GM12878 (cell line): ENCODE measurements around the gene SGCD. TPM values are rescaled to one million over a fixed set of nuclear protein-coding genes. Genes with fewer than 3 reads are reported as not detected.

Source experiments
- ATAC-seq: fragments of 200-7000 bp; cut with Tn5 transposase; 3 replicates; pipeline ENCODE4 v1.9.1; 2020; ENCODE audit warnings: mild to moderate bottlenecking, moderate library complexity
- BruUV-seq: library from RNA; stranded (reverse); fragments of 400-500 nt; replicated peaks from 2 replicates; lab custom pipeline; 2021; lab: Mats Ljungman, UMichigan
- CTCF ChIA-PET: fragments of 300-600 bp; sonication (Branson Sonifier 250); formaldehyde crosslinking; extraction: SDS; loops from one replicate; lab custom pipeline; 2021; ENCODE audit warnings: inconsistent platforms; lab: Yijun Ruan, JAX
- POLR2A ChIA-PET: fragments of 350-600 bp; formaldehyde crosslinking; extraction: SDS; loops from one replicate; lab custom pipeline; 2021; ENCODE audit warnings: inconsistent platforms; lab: Charles Lee
- RAD21 ChIA-PET: fragments of 300-600 bp; sonication (Branson Sonifier 250); formaldehyde crosslinking; loops from one replicate; lab custom pipeline; 2023; ENCODE audit warnings: antibody characterized with exemption; ENCODE audit not compliant: unreplicated experiment; lab: Charles Lee
- SMC1A ChIA-PET: fragments of 300-600 bp; sonication (Branson Sonifier 250); formaldehyde crosslinking; loops from one replicate; lab custom pipeline; 2023; ENCODE audit not compliant: unreplicated experiment, uncharacterized antibody; lab: Charles Lee
- DNase-seq: peaks from one replicate; pipeline ENCODE4 v3.0.0-alpha.2; 2011; ENCODE audit warnings: low read depth, low spot score
- FAIRE-seq: peaks from 3 replicates; lab custom pipeline; 2011; peaks lifted over from hg19 to GRCh38; lab: Jason Lieb, UNC
- H2AFZ ChIP-seq: 2 replicates; pipeline ENCODE4 v1.6.0; 2011; ENCODE audit warnings: low read depth, low read length, control low read depth; ENCODE audit not compliant: control insufficient read depth
- H3K27ac ChIP-seq: 2 replicates; pipeline ENCODE4 v1.5.1; 2011; ENCODE audit warnings: control low read depth; ENCODE audit not compliant: control insufficient read depth, insufficient read depth
- H3K27me3 ChIP-seq, 2 experiments: replicated peaks in 1 of 2; 2 replicates each; pipeline versions ENCODE4 v1.6.0 to v1.6.1; 2011; ENCODE audit warnings: low read length in 1 of 2; ENCODE audit not compliant: control insufficient read depth in 2 of 2, insufficient read depth in 2 of 2
- H3K36me3 ChIP-seq, 2 experiments: 2 replicates each; pipeline ENCODE4 v1.5.1; 2011; ENCODE audit warnings: low read length in 1 of 2; ENCODE audit not compliant: control insufficient read depth in 2 of 2, insufficient read depth in 2 of 2
- H3K4me1 ChIP-seq: 2 replicates; pipeline ENCODE4 v1.6.1; 2011; ENCODE audit warnings: mild to moderate bottlenecking, low read length, moderate library complexity, mixed read lengths; ENCODE audit not compliant: control insufficient read depth, insufficient read depth
- H3K4me2 ChIP-seq: 2 replicates; pipeline ENCODE4 v1.6.0; 2011; ENCODE audit warnings: control low read depth; ENCODE audit not compliant: control insufficient read depth, insufficient read depth
- H3K4me3 ChIP-seq: fragments of 200-600 bp; sonication (generic); 2 replicates; pipeline ENCODE4 v1.5.1; 2016
- H3K79me2 ChIP-seq: 2 replicates; pipeline ENCODE4 v1.6.0; 2011; ENCODE audit warnings: low read length; ENCODE audit not compliant: control insufficient read depth, insufficient read depth
- H3K9ac ChIP-seq: 2 replicates; pipeline ENCODE4 v1.8.0; 2011; ENCODE audit warnings: low read length, control low read depth, mixed read lengths; ENCODE audit not compliant: control insufficient read depth, insufficient read depth
- H3K9me3 ChIP-seq: replicated peaks from 3 replicates; pipeline ENCODE4 v1.5.1; 2011; ENCODE audit warnings: mild to moderate bottlenecking, low read length; ENCODE audit not compliant: control insufficient read depth, insufficient read depth
- H4K20me1 ChIP-seq: 2 replicates; pipeline ENCODE4 v1.6.0; 2011; ENCODE audit not compliant: control insufficient read depth, insufficient read depth
- CREM ChIP-seq: IDR thresholded peaks from 2 replicates; pipeline ENCODE4 v1.6.1; 2014; ENCODE audit warnings: antibody characterized with exemption, low read depth
- MEF2B ChIP-seq: fragments of 450-650 bp; IDR thresholded peaks from 2 replicates; pipeline ENCODE4 v1.6.1; 2018; ENCODE audit warnings: mild to moderate bottlenecking, moderate library complexity; ENCODE audit not compliant: partially characterized antibody, poor library complexity, severe bottlenecking
- NFYA ChIP-seq: IDR thresholded peaks from 2 replicates; pipeline ENCODE4 v1.6.1; 2011; ENCODE audit warnings: low read depth, mild to moderate bottlenecking, low read length, improper control_type of control experiment, borderline replicate concordance
- NRF1 ChIP-seq: conservative IDR thresholded peaks from 2 replicates; pipeline ENCODE4 v1.6.1; 2011; ENCODE audit warnings: mild to moderate bottlenecking, low read depth, low read length, improper control_type of control experiment
- RELA ChIP-seq: fragments of 450-650 bp; IDR thresholded peaks from 2 replicates; pipeline ENCODE4 v1.8.0; 2014; ENCODE audit warnings: borderline replicate concordance; ENCODE audit not compliant: partially characterized antibody
- SIN3A ChIP-seq: IDR thresholded peaks from 2 replicates; pipeline ENCODE4 v1.6.1; 2012; ENCODE audit warnings: low read depth, low read length, improper control_type of control experiment
- TBL1XR1 ChIP-seq: IDR thresholded peaks from 2 replicates; pipeline ENCODE4 v1.6.1; 2012; ENCODE audit warnings: low read depth, low read length, improper control_type of control experiment
- WGBS: methylation state at CpG from one replicate; pipeline ENCODE4 v1.1.6; 2016; ENCODE audit warnings: low lambda C conversion rate; ENCODE audit not compliant: insufficient replicate concordance, insufficient coverage; ENCODE audit errors: missing lambda C conversion rate; 5-methylcytosine and 5-hydroxymethylcytosine counted together
- in situ Hi-C: fragments of 300-500 bp; cut with MboI; formaldehyde crosslinking; loops from 9 replicates; pipeline ENCODE4 v1.14.3; 2018; ENCODE audit warnings: mixed read lengths
- intact Hi-C: fragments of 100-400 bp; cut with micrococcal nuclease; formaldehyde crosslinking; loops from one replicate; pipeline ENCODE4 v1.14.2; 2022; ENCODE audit not compliant: unreplicated experiment
- polyA plus RNA-seq, 11 experiments: library from polyadenylated mRNA; depleted of rRNA in 4 of 11; unstranded in 6 of 11; stranded (reverse) in 5 of 11; fragments of >200 nt; fragmentation: Nextera tagmentation in 4 of 11; fragmentation: Illumina TruSeq in 1 of 11; extraction: Ambion mirVana in 4 of 11; extraction: Trizol in 1 of 11; gene quantifications; 1 replicate in 1 of 11; 2 replicates in 10 of 11; pipeline versions ENCODE4 v1.2.1 to v1.2.3, GENCODE V29; 2011 to 2016; ENCODE audit warnings: inconsistent platforms in 2 of 11, missing spikeins in 2 of 11, low read depth in 1 of 11
- total RNA-seq, 4 experiments: library from RNA; depleted of rRNA in 3 of 4; stranded (reverse); fragments of >200 nt in 3 of 4; fragmentation: Illumina TruSeq in 1 of 4; extraction: Trizol in 1 of 4; gene quantifications; 2 replicates each; pipeline versions ENCODE4 v1.2.1 to v1.2.3, GENCODE V29; 2013 to 2021
- TF ChIP-seq, protein P1 (sequence below): fragments of 450-650 bp; IDR thresholded peaks from 2 replicates; pipeline ENCODE4 v1.6.1; 2018; ENCODE audit warnings: mild to moderate bottlenecking, low read depth, moderate library complexity; ENCODE audit not compliant: partially characterized antibody
- TF ChIP-seq, protein P2 (sequence below): IDR thresholded peaks from 2 replicates; pipeline ENCODE4 v1.6.1; 2011; ENCODE audit warnings: low read depth, mild to moderate bottlenecking, low read length, moderate library complexity, borderline replicate concordance; ENCODE audit errors: extremely low read depth
- TF ChIP-seq, protein P3 (sequence below): fragments of 450-650 bp; IDR thresholded peaks from 2 replicates; pipeline ENCODE4 v1.6.1; 2017; ENCODE audit warnings: antibody characterized with exemption, mild to moderate bottlenecking, moderate library complexity
- TF ChIP-seq, protein P4 (sequence below): fragments of 450-650 bp; IDR thresholded peaks from 2 replicates; pipeline ENCODE4 v1.6.1; 2016; ENCODE audit warnings: mild to moderate bottlenecking
- TF ChIP-seq, protein P5 (sequence below): fragments of 450-650 bp; IDR thresholded peaks from 2 replicates; pipeline ENCODE4 v1.6.1; 2017; ENCODE audit warnings: mild to moderate bottlenecking, moderate library complexity

Gene SGCD
- total and polyA plus RNA-seq, 10 of the 15 experiments (the other 5 are each of a cell fraction or from before 2014, with no cell fraction given), result 0.06 TPM; not detected in 9

DNA sequence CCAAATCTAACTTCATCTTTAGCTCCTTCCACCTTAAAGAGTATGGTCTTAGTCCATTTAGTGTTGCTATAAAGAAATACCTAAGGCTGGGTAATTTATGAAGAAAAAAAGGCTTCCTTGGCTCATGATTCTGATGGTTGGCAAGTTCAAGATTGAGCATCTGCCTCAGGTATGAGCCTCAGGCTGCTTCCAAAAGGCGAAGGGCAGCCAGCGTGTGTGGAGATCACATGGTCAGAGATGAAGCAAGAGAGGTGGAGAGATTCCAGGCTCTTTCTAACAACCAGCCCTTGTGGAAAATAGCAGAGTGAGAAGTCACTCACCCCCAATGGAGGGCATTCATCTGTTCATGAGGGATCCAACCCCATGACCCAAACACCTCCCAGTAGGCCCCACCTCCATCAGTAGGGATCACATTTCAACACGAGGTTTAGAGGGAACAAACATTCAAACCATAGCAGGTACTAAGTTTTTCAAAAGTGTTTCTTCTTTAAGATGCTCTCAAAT is 225.9 kb downstream of the SGCD start:
- Histone ChIP-seq H3K4me1 (no peaks in the 10 kb centered on the region), H3K27me3 (no peaks in the 10 kb centered on the region), H3K9me3 (no peaks in the 10 kb centered on the region), H3K4me3 (no peak overlapping the region), H3K27ac (no peak overlapping the region), H3K4me2 (no peak overlapping the region), H2AFZ (no peak overlapping the region), H3K36me3 (no peaks in the 10 kb centered on the region), H3K79me2 (no peaks in the 10 kb centered on the region), H3K9ac (no peak overlapping the region), H4K20me1 (no peaks in the 10 kb centered on the region)
- WGBS, result 37% methylated on average over 3 of the region's 3 CpGs
- no peak for FAIRE-seq
- BruUV-seq, result no TSS peak
- no peak for ATAC-seq
- no peak for DNase-seq
- in situ Hi-C loops, result no loop called here
- ChIA-PET SMC1A (no interaction called here), POLR2A (no interaction called here), CTCF (no interaction called here), RAD21 (no interaction called here)
- intact Hi-C loops, result no loop called here
- TF ChIP-seq CREM (no peak), TBL1XR1 (no peak), RELA (no peak), MEF2B (no peak), NRF1 (no peak), NFYA (no peak), SIN3A (no peak)
- TF ChIP-seq, protein P1, sequence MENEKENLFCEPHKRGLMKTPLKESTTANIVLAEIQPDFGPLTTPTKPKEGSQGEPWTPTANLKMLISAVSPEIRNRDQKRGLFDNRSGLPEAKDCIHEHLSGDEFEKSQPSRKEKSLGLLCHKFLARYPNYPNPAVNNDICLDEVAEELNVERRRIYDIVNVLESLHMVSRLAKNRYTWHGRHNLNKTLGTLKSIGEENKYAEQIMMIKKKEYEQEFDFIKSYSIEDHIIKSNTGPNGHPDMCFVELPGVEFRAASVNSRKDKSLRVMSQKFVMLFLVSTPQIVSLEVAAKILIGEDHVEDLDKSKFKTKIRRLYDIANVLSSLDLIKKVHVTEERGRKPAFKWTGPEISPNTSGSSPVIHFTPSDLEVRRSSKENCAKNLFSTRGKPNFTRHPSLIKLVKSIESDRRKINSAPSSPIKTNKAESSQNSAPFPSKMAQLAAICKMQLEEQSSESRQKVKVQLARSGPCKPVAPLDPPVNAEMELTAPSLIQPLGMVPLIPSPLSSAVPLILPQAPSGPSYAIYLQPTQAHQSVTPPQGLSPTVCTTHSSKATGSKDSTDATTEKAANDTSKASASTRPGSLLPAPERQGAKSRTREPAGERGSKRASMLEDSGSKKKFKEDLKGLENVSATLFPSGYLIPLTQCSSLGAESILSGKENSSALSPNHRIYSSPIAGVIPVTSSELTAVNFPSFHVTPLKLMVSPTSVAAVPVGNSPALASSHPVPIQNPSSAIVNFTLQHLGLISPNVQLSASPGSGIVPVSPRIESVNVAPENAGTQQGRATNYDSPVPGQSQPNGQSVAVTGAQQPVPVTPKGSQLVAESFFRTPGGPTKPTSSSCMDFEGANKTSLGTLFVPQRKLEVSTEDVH, result no peak
- TF ChIP-seq, protein P2, sequence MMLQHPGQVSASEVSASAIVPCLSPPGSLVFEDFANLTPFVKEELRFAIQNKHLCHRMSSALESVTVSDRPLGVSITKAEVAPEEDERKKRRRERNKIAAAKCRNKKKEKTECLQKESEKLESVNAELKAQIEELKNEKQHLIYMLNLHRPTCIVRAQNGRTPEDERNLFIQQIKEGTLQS, result no peak
- TF ChIP-seq, protein P3, sequence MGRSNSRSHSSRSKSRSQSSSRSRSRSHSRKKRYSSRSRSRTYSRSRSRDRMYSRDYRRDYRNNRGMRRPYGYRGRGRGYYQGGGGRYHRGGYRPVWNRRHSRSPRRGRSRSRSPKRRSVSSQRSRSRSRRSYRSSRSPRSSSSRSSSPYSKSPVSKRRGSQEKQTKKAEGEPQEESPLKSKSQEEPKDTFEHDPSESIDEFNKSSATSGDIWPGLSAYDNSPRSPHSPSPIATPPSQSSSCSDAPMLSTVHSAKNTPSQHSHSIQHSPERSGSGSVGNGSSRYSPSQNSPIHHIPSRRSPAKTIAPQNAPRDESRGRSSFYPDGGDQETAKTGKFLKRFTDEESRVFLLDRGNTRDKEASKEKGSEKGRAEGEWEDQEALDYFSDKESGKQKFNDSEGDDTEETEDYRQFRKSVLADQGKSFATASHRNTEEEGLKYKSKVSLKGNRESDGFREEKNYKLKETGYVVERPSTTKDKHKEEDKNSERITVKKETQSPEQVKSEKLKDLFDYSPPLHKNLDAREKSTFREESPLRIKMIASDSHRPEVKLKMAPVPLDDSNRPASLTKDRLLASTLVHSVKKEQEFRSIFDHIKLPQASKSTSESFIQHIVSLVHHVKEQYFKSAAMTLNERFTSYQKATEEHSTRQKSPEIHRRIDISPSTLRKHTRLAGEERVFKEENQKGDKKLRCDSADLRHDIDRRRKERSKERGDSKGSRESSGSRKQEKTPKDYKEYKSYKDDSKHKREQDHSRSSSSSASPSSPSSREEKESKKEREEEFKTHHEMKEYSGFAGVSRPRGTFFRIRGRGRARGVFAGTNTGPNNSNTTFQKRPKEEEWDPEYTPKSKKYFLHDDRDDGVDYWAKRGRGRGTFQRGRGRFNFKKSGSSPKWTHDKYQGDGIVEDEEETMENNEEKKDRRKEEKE, result no peak
- TF ChIP-seq, protein P4, sequence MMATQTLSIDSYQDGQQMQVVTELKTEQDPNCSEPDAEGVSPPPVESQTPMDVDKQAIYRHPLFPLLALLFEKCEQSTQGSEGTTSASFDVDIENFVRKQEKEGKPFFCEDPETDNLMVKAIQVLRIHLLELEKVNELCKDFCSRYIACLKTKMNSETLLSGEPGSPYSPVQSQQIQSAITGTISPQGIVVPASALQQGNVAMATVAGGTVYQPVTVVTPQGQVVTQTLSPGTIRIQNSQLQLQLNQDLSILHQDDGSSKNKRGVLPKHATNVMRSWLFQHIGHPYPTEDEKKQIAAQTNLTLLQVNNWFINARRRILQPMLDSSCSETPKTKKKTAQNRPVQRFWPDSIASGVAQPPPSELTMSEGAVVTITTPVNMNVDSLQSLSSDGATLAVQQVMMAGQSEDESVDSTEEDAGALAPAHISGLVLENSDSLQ, result no peak
- TF ChIP-seq, protein P5, sequence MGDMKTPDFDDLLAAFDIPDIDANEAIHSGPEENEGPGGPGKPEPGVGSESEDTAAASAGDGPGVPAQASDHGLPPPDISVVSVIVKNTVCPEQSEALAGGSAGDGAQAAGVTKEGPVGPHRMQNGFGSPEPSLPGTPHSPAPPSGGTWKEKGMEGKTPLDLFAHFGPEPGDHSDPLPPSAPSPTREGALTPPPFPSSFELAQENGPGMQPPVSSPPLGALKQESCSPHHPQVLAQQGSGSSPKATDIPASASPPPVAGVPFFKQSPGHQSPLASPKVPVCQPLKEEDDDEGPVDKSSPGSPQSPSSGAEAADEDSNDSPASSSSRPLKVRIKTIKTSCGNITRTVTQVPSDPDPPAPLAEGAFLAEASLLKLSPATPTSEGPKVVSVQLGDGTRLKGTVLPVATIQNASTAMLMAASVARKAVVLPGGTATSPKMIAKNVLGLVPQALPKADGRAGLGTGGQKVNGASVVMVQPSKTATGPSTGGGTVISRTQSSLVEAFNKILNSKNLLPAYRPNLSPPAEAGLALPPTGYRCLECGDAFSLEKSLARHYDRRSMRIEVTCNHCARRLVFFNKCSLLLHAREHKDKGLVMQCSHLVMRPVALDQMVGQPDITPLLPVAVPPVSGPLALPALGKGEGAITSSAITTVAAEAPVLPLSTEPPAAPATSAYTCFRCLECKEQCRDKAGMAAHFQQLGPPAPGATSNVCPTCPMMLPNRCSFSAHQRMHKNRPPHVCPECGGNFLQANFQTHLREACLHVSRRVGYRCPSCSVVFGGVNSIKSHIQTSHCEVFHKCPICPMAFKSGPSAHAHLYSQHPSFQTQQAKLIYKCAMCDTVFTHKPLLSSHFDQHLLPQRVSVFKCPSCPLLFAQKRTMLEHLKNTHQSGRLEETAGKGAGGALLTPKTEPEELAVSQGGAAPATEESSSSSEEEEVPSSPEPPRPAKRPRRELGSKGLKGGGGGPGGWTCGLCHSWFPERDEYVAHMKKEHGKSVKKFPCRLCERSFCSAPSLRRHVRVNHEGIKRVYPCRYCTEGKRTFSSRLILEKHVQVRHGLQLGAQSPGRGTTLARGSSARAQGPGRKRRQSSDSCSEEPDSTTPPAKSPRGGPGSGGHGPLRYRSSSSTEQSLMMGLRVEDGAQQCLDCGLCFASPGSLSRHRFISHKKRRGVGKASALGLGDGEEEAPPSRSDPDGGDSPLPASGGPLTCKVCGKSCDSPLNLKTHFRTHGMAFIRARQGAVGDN, result no peak
